Embryonic facial prominence (tissue), 1 donor: ENCODE measurements around the gene TFAP2C.

Experiments used
- DNase-seq: peaks from one replicate; pipeline ENCODE4 v3.0.0-alpha.2; 2016; ENCODE audit errors: extremely low spot score

Gene TFAP2C

DNA sequence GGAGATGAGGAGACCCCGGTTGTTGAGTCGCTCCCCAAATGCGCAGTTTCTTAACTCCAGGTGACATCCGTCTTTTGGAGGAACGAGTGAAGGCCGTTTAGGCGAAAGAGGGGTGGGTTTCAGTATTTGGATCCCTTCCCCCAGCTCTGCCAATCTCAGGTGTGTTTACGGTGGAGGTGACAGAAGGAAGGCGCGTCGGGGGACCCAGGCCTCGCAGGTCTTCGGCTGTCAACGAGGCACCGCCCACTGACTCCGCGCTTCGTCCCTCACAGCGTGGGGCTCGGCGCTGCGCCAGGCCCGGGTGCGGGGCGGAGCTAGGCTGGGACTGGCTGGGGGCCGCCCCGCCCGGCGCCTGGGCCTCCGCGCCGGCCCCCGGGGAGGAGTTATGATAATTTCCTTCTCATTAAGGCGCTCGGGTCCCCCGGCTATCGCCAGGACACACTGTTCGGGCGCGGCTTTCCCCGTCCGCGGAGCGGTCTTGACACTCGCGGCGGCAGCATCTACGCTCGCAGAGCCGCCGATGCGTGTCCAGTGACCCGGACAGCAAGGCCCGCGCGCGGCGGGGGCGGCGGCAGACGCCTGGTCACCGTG is at the start of gene TFAP2C:
Gene TFAP2C (plus strand): TSS at position 434 of the 591 bp plus-strand sequence. CDS start 239 bp downstream, outside the sequence.
- DNase-seq = no peak

DNA sequence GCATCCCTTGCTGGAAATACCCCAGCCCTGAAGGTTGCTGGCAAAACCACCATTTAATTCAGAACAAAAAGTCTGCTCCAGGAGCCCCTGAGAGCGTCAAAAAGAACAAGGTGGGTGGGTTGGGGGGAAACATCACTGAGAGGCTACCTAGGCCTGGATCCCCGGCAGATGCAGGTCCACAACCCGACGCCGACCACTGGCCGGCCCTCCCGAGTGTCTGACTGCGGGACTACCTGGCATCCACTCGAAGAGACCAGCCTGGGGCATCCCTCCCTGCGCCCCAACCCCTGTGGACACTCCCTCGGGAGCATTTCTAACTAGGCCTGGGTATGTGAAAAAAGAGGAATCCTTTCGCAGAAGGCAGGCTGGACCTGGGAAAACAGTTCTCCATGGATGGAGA is 48.9 kb upstream of the TFAP2C start:
- DNase-seq = no peak

DNA sequence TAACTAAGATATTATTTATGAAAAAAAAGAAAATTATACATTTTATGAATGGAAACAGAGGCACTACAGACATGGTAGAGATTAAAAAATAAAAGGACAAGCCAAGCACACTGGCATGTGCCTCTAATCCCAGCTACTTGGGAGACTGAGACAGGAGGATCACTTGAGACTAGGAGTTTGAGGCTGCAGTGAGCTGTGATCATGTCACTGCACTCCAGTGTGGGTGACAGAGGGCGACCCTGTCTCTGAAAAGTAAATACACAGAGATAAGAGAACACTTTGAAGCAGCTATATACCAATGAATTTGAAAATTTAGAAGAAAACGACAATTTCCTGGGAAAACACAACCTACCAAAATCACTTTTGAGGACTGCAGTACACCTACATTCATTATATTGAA is 47.4 kb upstream of the TFAP2C start:
- DNase-seq = no peak

DNA sequence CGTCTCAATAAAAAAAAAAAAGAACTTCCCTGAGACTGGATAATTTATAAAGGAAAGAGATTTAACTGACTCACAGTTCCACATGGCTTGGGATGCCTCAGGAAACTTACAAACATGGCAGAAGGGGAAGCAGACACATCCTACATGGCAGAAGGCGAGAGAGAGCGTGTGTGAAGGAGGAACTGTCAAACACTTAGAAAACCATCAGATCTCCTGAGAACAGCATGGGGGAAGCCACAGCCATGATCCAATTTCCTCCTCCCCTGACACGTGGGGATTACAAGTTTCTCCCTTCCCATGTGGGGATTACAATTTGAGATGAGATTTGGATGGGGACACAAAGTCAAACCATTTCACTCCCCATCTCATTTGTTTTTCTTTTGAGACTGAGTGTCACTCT is 46.6 kb upstream of the TFAP2C start:
- no peak for DNase-seq

DNA sequence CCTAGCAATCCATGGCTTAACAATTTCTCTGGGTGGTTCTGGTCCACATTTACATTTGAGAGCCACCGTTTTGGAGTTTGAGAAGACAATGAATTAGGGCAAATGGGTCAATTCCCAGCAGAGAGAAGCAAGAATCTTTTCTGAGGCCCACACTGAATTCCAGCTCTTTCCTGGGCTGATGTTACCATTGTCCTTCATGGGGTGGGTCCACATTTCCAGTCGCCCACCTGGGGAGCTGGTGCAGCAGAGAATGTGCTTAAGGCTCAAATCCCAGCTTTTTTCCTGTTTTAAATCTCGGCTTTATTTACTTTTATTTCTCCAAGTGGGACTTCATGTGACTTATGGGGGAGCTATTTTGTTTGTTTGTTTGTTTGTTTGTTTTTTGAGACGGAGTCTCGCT is 44.2 kb upstream of the TFAP2C start:
- no peak for DNase-seq

DNA sequence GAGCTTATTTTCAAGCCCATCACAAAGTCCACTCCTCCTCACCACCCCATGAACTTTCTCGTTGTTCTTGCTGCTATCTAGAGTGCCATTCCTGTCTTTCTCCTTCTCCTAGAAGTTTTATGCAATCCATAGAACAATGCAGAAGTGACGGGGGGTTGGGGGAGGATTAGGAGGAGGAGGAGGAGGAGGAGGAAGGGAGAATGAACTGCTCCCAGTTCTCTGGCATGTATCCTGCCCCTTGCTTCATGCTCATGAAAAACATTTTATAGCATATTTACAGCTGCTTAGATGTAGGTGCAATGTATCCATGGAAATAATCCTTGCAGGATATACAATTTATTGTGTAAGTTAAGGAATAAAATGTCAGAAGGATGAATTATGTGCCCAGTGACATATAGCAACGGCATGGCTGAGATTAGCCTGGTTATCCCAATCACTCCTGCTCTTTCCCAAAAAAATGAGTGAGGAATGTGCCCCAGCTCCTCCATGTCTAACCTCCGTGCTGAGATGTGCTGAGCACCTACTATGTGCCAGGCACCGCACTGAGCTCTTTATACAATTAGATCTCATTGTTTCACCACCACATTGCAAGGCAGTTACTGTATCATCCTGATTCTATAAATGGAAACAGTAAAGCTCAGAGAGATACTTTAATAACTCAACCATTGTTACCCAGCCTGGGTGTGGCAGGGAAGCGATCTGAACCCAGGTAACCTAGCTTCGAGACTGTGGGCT is 41.6 kb upstream of the TFAP2C start:
- no peak for DNase-seq

DNA sequence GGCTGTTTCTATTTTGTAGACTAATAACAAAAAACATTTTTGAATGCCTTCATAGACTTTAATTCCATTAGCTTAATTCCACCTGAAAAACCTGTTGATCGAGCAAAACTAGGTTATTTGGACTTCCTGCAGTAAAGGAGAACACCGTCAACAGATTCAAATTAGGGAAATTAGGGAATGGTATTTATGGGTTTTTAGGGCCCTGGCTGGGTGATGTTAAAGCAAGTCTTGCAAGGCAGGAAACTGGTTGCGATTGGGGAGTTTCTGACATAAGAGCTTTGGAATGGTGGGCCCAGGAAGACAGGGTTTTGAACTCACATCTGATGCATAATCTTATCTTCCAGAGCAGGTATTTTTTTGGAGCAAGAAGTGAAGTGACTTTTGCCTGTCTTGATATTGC is 40.1 kb upstream of the TFAP2C start:
- no peak for DNase-seq

DNA sequence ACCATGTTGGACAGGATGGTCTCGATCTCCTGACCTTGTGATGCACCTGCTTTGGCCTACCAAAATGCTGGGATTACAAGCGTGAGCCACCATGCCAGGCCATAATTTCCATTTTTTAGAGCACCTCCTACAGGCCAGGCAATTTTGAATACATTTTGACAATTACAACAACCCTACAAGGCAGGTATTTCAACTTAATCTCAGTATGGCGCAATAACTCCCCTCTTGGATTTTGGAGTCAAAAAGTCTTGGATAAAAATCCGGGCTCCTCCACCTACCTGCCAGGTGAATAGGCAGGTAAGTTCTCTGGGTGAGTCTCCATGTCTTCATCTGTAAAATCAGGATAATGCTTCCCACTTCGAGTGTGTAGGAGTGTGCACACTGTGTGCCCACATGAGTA is 39.5 kb upstream of the TFAP2C start:
- no peak for DNase-seq

DNA sequence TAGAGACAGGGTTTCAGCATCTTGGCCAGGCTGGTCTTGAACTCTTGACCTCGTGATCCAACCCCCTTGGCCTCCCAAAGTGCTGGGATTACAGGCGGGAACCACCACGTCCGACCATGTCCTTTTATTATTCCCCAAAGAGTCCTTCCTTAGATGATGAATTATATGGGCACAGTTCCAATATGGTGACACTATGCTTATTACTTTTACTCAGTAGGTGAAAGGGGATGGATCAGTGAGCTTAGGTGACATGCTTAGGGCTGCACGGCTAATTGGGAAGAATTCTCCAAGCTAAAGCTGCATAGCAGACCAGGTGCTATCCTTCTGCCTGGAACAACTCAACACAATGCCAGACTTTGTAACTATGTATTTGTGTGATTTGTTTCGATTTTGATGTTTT is 38.2 kb upstream of the TFAP2C start:
- DNase-seq = no peak

DNA sequence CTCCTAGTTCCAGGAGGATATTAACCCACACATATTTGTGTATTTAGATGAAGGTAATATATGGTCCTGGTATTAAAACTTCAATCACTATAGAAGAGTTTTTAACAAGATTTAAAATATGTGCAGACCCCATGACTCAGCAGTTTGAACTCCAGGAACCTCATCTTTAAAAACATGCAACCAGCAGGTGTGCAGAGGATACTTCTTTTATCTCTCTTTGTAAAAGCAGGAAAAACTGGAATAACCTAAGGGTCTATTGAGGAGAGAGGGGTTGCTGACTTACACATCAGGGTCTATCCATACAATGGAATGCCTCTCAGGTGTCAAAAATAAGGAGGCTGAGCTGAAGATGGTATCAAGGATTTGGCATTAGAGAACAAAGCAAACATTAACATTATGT is 36.9 kb upstream of the TFAP2C start:
- DNase-seq = no peak

DNA sequence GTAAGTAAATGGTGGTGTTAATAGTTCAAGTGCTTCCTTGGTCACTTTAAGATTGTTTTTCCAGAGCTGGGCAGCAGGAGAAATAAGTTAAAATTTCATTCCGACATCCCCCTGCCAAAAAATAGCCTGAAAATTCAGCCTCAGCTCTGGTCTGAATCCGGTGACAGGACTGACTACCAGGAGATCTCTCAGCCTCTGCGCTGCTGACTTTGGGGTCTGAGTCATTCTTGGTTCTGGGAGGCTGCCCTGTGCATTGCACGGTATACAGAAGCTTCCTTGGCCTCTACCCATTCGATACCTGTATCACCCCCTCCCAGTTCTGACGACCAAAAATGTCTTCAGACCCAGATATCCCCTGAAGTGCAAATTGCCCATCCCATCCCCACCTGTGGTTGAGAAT is 36.3 kb upstream of the TFAP2C start:
- DNase-seq = no peak

DNA sequence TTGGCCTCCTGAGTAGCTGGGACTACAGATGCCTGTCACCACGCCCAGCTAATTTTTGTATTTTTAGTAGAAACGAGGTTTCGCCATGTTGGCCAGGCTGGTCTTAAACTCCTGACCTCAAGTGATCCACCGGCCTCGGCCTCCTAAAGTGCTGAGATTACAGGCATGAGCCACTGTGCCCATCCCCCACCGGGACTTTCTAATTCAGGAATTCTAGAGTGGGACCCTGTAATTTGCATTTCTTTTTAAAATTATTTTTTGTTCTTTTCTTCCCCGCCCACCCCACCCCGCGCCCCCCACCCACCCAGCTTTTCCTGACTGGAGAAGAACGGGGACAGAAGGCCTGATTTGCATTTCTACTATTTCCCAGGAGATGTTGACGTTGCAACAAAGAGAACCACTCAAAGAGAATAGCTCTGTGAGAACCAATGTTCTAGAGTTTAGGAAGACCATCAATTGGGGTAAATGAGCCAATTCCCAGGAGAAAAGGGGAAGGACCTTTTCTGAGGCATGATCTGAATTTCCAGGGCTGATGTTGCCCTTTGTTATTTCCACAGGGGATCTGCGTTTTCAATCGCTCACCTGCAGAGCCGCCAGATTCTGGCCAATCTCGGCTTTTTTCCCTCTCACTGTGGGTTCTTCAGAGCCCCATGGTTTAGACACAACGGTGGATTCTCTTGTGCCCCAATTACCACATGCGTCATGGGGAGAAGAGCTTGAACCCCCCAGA is 33.2 kb upstream of the TFAP2C start:
- no peak for DNase-seq

DNA sequence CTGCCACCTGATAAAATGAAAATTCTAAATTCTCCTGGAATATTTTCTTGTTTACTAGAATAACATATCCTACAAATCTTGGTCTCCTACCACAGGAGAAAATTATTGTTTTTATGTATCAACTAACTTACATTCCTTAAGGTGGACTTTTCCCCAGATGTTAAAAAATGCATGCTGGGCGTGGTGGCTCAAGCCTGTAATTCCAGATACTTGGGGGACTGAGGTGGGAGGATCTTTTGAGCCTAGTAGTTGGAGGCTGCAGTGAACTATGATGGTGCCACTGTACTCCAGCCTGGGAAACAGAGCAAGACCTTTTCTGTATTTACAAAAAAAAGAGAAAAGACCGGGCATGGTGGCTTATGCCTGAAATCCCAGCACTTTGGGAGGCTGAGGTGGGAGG is 27.9 kb upstream of the TFAP2C start:
- DNase-seq = no peak

DNA sequence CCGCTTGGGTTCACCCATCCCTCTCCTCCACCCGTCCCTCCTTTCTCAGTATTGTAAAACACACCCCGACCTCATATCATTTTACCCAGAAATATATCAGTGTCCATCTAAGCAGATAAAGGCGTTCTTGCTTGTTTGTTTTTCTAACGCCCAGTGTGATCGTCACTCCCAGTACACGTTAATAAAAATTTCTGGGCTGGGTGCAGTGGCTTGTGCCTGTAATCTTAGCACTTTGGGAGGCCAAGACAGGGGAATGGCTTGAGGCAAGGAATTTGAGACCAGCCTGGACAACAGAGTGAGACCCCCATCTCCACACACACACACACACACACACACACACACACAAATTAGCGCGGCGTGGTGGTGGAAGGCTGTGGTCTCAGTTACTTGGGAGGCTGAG is 24.4 kb upstream of the TFAP2C start:
- DNase-seq = no peak

DNA sequence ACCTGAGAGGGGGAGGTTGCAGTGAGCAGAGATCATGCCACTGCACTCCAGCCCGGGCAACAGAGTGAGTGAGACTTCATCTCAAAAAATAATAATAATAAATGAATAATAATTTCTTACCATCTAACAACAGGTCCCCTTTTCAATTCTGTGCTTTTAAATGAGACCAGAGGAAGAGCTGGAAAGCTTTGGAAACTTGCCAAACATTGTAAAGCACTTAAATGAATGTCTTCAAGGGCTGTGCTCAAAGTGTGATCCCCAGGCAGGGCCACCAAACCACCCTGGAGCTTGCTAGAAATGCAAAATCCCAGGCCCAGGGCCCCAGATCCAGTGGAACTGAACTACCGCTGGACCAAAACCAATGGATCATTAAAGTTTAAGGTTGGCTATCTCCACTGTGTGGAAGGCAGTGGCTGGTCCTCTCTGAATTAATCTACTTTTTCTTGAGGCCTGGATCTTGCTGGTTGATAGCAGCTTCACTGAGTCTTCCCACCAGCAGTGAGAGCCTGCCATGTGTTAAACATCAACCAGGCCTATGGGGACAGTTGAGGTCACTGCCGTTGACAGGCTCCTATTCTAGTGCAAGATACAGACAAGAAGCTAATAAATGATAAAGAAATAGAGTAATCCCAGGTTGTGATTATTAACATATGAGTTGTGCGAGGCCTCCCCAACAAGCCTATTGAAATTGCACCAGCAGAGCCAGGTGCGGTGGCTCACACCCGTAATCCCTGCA is 23.7 kb upstream of the TFAP2C start:
- no peak for DNase-seq

DNA sequence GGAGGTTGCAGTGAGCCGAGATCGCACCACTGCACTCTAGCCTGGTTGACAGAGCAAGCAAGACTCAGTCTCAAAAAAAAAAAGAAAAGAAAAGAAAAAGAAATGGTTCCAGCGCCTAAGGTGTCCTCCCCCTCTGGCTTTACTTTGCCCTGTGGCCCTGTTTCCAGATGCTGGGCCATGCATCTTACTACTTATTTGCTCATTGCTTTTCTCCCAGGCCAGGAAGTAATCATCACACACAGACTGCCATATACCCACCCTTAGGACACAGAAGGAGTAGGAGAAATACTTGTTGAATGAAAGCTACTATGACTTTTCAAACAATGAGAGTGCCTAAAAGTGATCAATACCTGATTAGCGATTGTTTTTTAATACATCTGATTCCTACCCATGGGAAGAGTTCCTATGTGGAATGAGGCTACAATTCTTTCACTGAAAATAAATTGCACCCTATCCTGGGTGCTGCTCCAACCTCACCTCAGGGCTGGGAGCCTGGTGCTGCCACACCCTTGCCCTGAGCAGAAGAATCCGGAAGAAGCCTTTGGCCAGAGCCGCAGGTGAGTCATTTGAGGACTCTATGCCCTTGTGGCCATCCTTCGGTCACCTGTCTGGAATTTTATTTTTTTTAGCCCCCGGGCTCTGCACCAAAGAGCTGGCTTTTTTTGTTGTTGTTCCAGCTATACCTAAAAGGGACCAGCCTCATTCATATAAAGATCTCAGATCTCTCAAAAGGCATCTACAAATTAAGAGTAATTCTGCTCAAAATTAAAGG is 22.7 kb upstream of the TFAP2C start:
- no peak for DNase-seq

DNA sequence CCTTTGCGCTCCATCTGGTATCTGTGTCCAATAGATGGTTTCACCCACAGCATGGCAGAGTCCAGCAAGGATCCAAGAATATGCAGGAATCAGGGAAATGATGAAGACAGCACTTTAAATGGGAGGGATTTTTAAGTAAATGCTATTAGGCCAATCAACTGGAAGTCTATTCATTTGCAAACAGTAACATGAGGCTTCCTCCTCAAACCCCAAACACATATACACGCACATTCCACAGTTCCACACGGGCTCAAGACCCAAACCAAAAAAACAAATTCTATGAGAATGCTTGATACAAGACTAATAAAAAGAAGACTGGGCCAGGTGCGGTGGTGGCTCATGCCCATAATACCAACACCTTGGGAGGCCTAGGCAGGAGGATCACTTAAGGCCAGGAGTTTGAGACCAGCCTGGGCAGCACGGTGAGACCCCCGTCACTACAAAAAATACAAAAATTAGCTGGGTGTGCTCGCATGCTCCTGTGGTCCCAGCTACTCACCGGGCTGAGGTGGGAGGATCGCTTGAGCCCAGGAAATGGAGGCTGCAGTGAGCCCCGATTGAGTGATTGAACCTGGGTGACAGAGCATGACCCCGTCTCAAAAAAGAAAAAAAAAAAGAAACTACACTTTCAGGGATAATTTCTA is 21.9 kb upstream of the TFAP2C start:
- no peak for DNase-seq

DNA sequence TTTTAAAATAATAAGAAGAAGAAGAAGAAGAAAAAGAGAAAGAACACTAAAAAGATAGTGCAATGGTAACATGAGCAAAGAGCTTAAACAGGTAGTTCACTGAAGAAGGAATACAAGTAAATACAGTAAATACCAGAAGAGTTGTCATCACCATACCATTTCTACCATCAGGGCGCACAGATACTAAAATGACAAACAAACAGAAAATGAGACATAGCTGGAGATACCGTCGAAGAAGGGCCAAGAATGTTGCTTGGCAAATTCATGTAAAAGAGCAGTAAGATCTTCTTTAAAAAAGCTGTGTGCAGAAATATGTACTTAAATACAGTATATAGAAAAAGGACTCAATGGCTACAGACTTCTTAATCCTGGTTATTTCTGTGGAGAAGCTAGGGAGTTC is 20.7 kb upstream of the TFAP2C start:
- no peak for DNase-seq

DNA sequence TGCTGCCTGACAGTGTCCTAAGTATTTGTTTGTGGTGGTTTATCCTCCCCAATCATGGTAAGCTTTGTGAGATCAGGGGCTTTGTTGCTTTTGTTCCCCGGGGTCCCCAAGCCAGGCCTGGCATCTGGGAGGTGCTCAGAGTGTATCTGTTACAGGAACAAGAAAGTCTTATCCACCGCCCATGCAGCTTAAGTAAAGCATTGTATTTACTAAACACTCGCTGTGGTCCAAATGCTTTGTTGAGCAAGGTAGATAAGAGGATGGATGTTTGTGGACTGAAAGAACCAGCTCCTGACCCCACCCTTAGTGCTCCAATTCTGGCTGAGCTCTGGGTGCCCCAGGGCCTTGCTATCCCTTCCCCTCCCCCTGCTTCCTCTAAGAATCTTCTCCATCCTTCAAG is 19.8 kb upstream of the TFAP2C start:
- DNase-seq = no peak

DNA sequence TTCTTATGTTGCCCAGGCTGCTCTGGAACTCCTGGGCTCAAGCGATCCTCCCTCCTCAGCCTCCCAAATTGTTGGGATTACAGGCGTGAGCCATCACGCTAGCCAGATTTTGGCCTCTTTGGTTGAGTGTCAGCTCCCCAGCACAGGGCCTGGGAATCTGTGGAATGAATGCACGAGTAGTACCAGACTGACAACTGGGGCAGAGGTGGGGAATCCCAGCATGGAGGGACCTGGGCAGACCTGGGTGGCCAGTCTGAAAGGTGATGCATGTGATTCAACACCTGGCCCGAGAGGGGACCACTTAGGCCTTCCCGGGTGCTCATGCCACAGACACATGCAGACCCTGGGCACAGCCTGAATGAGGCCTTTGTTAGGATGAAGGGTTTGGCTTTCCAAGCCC is 19.0 kb upstream of the TFAP2C start:
- no peak for DNase-seq

DNA sequence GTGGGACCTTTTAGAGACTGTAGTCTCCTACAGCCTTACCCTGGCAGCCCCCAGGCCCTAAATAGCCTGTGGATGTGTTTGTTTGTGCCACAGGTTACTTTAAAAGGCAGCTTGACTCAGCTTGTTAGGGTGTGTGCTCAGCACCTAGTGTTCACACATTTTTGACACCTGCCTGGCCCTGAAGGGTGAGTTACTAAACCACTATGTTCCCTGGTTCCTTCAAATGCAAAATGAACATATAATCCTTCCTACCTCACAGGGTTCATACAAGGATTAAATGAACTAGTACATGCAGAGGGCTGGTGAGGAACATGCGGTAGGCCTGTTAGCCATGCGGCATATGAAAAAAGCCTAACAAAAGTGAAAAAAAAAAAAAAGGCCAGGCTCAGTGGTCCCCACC is 14.9 kb upstream of the TFAP2C start:
- no peak for DNase-seq
